ENCODE results near the gene CTCFL.

The CTCFL gene

DNA sequence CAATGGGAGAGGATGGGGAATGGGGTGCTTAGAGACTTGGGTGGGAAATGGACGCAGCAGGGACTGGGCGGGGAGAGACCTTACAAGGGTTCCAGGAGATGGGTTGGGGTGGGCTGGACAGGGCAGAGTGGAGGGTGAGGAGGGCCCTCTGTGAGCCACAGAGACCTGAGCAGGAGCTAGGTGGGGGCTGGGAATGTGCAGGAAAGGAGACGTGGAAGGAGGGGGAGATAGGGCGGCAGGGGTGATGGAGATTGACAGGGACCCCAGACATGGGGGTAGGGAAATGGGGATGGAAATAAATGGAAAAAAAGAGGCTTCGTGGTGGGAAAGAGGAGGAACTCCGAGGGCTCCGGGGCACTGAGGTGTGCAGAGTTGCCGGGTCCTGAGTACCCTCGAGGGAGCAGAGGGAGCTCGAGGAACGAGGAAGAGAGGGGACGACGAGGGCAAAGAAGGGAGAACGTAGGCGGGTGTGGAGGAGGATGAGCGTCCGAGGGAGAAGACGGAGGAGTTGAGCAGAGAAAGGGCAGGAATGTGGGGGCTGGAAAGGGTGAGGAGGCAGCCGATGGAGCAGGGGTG is 2.0 kb upstream of the CTCFL start:
- H3K4me3 ChIP-seq (ENCODE audit: low read depth, low read length): no peak overlapping the region
- TF ChIP-seq, protein P1, sequence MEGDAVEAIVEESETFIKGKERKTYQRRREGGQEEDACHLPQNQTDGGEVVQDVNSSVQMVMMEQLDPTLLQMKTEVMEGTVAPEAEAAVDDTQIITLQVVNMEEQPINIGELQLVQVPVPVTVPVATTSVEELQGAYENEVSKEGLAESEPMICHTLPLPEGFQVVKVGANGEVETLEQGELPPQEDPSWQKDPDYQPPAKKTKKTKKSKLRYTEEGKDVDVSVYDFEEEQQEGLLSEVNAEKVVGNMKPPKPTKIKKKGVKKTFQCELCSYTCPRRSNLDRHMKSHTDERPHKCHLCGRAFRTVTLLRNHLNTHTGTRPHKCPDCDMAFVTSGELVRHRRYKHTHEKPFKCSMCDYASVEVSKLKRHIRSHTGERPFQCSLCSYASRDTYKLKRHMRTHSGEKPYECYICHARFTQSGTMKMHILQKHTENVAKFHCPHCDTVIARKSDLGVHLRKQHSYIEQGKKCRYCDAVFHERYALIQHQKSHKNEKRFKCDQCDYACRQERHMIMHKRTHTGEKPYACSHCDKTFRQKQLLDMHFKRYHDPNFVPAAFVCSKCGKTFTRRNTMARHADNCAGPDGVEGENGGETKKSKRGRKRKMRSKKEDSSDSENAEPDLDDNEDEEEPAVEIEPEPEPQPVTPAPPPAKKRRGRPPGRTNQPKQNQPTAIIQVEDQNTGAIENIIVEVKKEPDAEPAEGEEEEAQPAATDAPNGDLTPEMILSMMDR (IDR thresholded peaks at IDR 0.05; ENCODE audit: low read depth, low read length, missing control alignments): no peak
- DNase-seq (ENCODE audit: low read depth): no peak

DNA sequence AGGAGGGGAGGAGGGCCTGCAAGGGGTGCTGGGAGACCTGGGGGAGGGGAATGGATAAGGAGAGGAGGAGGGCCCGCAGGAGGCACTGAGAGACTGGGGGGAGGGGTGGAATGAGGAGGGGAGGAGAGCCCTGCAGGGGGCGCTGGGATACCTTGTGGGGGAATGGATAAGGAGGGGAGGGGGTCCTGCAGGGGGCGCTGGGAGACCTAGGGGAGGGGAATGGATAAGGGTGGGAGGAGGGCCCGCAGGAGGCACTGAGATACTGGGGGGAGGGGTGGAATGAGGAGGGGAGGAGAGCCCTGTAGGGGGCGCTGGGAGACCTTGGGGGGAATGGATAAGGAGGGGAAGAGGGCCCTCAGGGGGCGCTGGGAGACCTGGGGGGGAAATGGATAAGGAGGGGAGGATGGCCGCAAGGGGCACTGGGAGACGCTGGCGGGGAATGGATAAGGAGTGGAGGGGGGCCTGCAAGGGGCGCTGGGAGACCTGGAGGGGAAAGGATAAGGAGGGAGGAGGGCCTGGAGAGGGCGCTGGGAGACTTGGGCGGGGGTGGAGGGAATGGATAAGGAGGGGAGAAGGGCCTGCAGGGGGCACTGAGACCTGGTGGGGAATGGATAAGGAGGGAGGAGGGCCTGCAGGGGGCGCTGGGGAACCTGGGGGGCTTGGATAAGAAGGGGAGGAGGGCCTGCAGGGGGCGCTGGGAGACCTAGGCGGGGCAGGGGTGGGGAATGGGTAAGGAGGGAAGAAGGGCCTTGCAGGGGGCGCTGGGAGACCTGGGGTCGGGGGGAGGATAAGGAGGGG is 1.3 kb upstream of the CTCFL start:
- H3K4me3 ChIP-seq (ENCODE audit: low read depth, low read length): no peak overlapping the region
- TF ChIP-seq, protein P1 (IDR thresholded peaks at IDR 0.05; ENCODE audit: low read depth, low read length, missing control alignments): peak; percentile 30
- no peak for DNase-seq (ENCODE audit: low read depth)

DNA sequence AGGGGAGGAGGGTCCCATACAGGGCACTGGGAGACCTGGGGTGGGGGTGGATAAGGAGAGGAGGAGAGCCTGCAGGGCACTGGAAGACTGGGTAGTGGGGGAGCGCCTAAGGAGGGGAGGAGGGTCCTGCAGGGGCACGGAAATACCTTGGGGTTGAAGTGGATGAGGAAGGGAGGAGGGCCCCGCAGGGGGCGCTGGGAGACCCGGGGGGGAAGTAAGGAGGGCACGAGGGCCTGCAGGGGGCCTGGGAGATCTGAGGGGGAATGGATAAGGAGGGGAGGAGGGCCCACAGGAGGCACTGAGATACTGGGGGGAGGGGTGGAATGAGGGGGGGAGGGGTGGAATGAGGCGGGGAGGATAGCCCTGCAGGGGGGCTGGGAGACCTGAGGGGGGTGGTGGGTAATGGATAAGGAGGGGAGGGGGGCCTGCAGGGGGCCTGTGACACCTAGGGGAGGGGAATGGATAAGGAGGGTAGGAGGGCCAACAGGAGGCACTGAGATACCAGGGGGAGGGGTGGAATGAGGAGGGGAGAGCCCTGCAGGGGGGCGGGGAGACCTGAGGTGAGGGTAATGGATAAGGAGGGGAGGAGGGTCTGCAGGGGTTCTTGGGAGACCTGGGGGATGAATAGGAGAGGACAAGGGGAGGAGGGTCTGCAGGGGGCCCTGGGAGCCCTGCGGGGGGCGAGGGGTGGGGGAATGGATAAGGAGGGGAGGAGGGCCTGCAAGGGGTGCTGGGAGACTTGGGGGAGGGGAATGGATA is 567 bp upstream of the CTCFL start:
- no peak for DNase-seq (ENCODE audit: low read depth)
- TF ChIP-seq, protein P1 (IDR thresholded peaks at IDR 0.05; ENCODE audit: low read depth, low read length, missing control alignments): no peak
- no peak overlapping the region for H3K4me3 ChIP-seq (ENCODE audit: low read depth, low read length)

DNA sequence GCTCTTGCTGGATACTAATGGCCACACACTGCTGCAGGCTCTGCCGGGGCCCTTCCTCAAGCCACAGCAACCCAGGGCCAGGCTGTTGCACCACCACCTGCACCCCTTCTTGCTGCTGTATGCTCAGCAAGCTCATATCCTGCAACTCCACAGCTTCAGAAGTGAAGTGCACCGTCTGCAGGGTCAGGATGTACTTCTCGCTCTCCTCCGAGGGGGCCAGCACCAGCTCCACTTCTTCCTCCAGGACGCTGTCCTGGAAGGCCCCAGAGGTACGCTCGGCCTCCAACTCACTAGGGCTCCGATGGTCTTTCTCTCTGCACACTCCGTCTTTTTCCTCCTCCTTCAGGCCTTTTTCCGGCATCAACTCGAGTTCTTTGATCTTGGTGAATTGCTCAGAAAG is 1.2 kb downstream of the CTCFL start:
- TF ChIP-seq, protein P1 (IDR thresholded peaks at IDR 0.05; ENCODE audit: low read depth, low read length, missing control alignments): no peak
- no peak for DNase-seq (ENCODE audit: low read depth)
- H3K4me3 ChIP-seq (ENCODE audit: low read depth, low read length): no peak overlapping the region

DNA sequence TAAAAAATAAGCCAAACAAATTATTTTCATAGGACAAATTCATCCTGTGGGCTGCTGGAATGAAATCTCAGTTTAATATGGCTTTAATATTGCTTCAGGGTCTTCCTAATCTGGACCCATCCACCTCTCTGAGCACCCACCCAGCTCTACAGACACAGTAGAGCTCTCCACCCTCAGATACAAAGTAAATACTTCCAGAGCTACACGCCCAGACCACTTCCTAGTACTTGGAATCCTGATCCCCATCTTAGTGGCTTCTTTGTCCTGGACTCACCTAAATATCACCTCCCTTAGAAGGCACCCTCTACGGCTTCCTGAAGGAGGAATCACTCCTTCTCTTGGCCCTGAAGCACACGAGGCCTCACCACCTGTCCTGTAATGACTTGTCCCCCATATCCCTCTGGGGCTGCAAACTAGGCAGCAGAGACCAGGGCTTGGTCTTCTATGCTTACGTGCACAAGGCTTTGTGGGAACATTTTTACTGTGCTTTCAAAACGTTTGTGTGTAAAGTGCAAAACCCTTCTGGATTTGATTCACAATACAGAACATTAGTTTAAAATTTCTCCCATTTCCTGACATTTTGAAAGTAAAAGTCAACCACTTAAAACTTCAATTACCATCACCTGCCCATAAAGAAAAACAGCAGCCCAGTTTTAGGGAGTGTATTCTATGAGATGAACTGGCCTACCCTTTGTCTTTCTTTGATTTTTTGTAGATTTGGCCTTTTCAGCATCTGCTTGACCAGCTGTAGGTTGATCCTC is 2.4 kb downstream of the CTCFL start:
- TF ChIP-seq, protein P1 (IDR thresholded peaks at IDR 0.05; ENCODE audit: low read depth, low read length, missing control alignments): no peak
- DNase-seq (ENCODE audit: low read depth): no peak
- H3K4me3 ChIP-seq (ENCODE audit: low read depth, low read length): no peak overlapping the region

DNA sequence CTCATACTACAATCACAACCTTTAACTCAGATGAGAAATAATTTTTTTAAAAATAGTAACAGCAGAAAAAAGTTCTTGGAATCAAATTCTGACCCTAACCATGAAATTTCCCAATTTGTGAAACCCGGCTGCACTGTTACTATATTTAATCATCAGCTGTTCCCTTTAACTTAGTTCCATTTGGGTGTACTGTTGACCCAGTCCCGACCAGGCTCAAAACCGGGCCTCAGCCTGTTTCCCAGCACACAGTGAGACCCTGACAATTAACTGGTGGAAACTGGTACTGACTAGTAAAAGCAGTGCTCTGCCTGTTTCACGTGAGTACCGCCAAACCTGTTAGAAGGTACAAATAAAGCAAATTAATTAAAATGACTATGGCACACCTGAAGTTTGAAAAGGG is 7.0 kb downstream of the CTCFL start:
- TF ChIP-seq, protein P1 (IDR thresholded peaks at IDR 0.05; ENCODE audit: low read depth, low read length, missing control alignments): no peak
- H3K4me3 ChIP-seq (ENCODE audit: low read depth, low read length): no peak overlapping the region
- no peak for DNase-seq (ENCODE audit: low read depth)

Data from GM12864 (cell line).